Effector memory CD8-positive, alpha-beta T cell (primary cell): ENCODE data around the gene STRBP.
"Not testable (repeated sequence)": the region's sequence is repeated elsewhere in the genome, so short reads cannot be mapped to it uniquely, and the experiment has no call there.

Experiments
- ATAC-seq: fragments of 150-1000 bp; cut with Tn5 transposase; replicated peaks from 2 replicates; pipeline ENCODE4 v1.10.0; 2021; ENCODE audit warnings: mild to moderate bottlenecking, moderate library complexity
- DNase-seq, 3 experiments: peaks; one replicate each; pipeline ENCODE4 v3.0.0; 2021
- H3K27ac Mint-ChIP-seq, 2 donors: one replicate each; pipeline ENCODE4 v1.8.0; 2022; ENCODE audit warnings: mild to moderate bottlenecking in 2 of 2, mixed read lengths in 2 of 2, moderate library complexity in 2 of 2
- H3K27me3 Mint-ChIP-seq, 2 donors: one replicate each; pipeline ENCODE4 v1.8.0; 2022; ENCODE audit warnings: mixed read lengths in 2 of 2
- H3K36me3 Mint-ChIP-seq: one replicate; pipeline ENCODE4 v1.8.0; 2022; ENCODE audit warnings: mild to moderate bottlenecking, moderate library complexity, mixed read lengths; ENCODE audit not compliant: insufficient read depth
- H3K4me1 Mint-ChIP-seq, 2 donors: one replicate each; pipeline ENCODE4 v1.8.0; 2022; ENCODE audit warnings: low read depth in 2 of 2, mixed read lengths in 2 of 2
- H3K4me3 Mint-ChIP-seq, 2 donors: one replicate each; pipeline ENCODE4 v1.8.0; 2022; ENCODE audit warnings: mild to moderate bottlenecking in 2 of 2, mixed read lengths in 2 of 2, moderate library complexity in 2 of 2
- H3K9me3 Mint-ChIP-seq, 2 donors: one replicate each; pipeline ENCODE4 v1.8.0; 2022; ENCODE audit warnings: mixed read lengths in 2 of 2

The STRBP gene

DNA sequence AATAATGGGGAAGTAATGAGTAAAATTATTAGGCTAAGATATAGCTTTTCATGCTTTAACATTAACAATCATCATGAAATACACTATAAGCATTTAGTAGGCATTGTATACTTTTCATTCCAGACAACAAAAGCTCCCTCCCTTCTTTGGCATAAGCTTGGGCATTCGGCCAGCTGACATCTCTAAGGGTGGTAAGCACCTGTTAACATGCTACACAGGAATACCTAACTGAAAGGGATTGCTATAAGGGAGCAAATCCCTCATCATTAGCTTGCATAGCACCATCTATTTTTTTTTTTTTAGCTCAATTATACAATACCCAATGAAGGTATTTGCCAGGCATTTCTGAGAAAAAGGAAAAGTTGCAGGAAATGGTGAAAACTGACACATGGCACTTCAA is 16.6 kb downstream of the STRBP start:
- no peaks in the 10 kb centered on the region for H3K27me3 Mint-ChIP-seq
- DNase-seq (no peak), ATAC-seq (no peak)
- no peak overlapping the region for H3K27ac Mint-ChIP-seq
- peaks cover 4% of the 10 kb centered on the region in 2 donors for H3K4me1 Mint-ChIP-seq
- H3K36me3 Mint-ChIP-seq: no peaks in the 10 kb centered on the region
- H3K4me3 Mint-ChIP-seq: no peak overlapping the region
- no peaks in the 10 kb centered on the region for H3K9me3 Mint-ChIP-seq

DNA sequence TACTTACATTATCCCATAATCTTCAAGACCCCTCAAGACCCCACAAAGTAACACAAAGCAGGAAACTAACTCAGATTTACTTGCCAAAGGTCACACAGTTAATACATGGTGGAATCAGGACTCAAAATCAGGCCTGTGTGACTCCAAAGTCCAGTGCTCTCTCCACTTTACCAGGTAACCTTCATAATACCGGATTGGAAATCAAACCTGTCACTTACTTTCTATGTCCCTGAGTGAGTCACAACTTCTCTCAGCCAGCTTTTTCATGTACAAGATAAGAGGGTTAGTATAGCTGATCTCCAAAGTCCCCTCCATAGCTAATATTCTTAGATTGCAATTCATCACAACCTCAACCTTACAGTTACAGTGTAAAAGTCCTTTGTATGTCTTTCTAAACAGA is 17.1 kb downstream of the STRBP start:
- peaks cover 4% of the 10 kb centered on the region in 2 donors for H3K4me1 Mint-ChIP-seq
- H3K4me3 Mint-ChIP-seq: no peak overlapping the region
- no peaks in the 10 kb centered on the region for H3K27me3 Mint-ChIP-seq
- ATAC-seq (no peak), DNase-seq (no peak)
- no peaks in the 10 kb centered on the region for H3K9me3 Mint-ChIP-seq
- H3K36me3 Mint-ChIP-seq: no peaks in the 10 kb centered on the region
- no peak overlapping the region for H3K27ac Mint-ChIP-seq

DNA sequence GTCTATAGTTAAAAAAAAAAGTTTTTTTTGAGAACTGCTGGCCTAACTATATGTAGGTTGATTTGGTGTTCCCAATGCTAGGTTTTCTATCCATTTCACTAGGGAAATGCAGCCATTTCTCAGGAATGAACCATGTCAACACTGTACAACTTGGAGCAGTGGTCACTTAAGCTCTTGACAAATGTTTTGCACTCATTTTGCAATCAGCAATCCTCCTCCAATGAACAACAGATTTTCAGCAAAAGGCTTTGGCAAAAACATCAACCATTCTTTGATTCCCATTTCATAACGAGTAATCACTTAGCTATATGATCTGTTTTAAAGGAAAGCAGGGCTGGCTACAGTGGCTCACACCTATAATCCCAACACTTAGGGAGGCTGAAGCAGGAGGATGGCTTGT is 17.9 kb downstream of the STRBP start:
- DNase-seq (no peak), ATAC-seq (no peak)
- peaks cover under 1% of the 10 kb centered on the region for H3K36me3 Mint-ChIP-seq
- peaks cover 4 to 7% of the 10 kb centered on the region in 2 donors for H3K4me1 Mint-ChIP-seq
- H3K27ac Mint-ChIP-seq: no peak overlapping the region
- no peaks in the 10 kb centered on the region for H3K9me3 Mint-ChIP-seq
- H3K27me3 Mint-ChIP-seq: no peaks in the 10 kb centered on the region
- H3K4me3 Mint-ChIP-seq: no peak overlapping the region

DNA sequence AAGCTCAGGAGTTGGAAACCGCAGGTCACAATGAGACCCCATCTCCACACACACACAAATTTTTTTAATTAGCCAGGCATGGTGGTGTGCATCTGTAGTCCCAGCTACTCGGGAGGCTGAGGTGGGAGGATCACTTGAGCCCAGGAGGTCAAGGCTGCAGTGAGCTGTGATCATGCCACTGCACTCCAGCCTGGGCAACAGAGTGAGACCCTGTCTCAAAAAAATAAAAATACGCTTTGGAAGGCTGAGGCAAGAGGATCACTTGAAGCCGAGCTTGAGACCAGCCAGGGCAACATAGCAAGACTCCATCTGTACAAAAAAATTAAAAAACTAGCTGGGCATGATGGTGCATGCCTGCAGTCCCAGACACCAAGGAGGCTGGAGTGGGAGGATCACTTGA is 19.2 kb downstream of the STRBP start:
- not testable (repeated sequence) for ATAC-seq, H3K36me3 Mint-ChIP-seq, H3K27ac Mint-ChIP-seq, DNase-seq, H3K9me3 Mint-ChIP-seq, H3K27me3 Mint-ChIP-seq, H3K4me1 Mint-ChIP-seq, H3K4me3 Mint-ChIP-seq

DNA sequence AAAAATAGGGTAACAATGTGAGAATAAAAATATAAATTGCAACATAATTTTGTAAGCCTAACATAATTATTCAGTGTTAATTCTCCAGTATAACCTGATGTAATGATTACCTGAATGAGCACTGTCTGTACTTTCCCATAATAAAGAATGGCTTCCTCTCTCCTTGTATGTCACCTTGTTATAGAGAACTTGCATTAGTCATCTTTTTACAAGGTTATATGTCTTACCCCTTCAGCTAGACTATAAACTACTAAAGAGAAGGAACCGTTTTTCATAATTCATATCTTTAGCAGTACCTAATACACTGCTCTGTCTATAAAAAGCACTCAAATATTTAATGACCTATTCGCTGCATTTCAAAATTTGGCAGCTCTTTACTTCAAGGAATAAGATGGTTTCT is 19.8 kb downstream of the STRBP start:
- Mint-ChIP-seq H3K4me1 (peaks cover 3 to 7% of the 10 kb centered on the region in 2 donors), H3K27ac (no peak overlapping the region), H3K9me3 (no peaks in the 10 kb centered on the region), H3K36me3 (peaks cover 2% of the 10 kb centered on the region), H3K27me3 (no peaks in the 10 kb centered on the region), H3K4me3 (no peak overlapping the region)
- no peak for ATAC-seq
- DNase-seq: no peak

DNA sequence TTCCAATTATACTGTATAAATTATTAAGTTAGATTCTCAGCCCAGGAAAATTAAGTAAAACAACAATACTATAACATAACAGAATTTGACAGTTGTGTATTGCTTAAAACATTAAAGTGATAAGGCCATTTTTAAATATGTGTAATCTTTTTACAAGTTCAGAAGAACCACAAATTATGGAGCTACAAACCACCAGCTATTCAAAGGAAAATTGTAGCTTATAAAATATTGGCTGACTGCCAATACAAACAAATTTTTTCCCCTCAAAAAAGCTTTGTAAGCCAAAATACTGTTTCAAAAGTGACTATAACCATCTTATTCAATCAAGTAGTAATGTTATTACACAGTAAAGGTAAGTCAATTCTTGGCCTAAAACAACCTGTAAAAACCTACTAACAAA is 21.9 kb downstream of the STRBP start:
- Mint-ChIP-seq H3K27ac (no peak overlapping the region), H3K27me3 (no peaks in the 10 kb centered on the region), H3K36me3 (peaks cover 2% of the 10 kb centered on the region), H3K4me1 (peaks cover 0 to 6% of the 10 kb centered on the region in 2 donors), H3K9me3 (no peaks in the 10 kb centered on the region), H3K4me3 (no peak overlapping the region)
- ATAC-seq: no peak
- no peak for DNase-seq

DNA sequence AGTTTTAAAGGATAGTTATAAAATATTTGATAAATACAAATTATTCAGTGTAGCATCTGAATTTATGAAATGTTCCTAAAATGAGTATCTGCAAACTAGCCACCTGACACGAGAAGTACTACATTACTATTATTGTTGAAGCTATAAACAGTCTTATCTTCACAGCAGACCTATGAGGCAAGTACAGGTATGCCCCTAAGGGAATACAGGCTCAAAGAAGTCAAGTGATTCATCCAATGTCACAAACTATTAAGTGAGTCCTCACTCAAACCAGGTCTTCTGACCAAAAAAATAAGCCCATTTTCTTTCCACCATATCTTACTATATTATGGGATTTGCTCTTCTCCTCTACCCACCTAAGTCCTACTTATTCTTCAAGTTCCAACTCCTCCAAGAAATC is 28.7 kb downstream of the STRBP start:
- no peaks in the 10 kb centered on the region for H3K27me3 Mint-ChIP-seq
- H3K27ac Mint-ChIP-seq: no peak overlapping the region
- no peak overlapping the region for H3K4me3 Mint-ChIP-seq
- H3K4me1 Mint-ChIP-seq: no peaks in the 10 kb centered on the region
- ATAC-seq (no peak), DNase-seq (no peak)
- H3K36me3 Mint-ChIP-seq: peaks cover 3% of the 10 kb centered on the region
- H3K9me3 Mint-ChIP-seq: no peaks in the 10 kb centered on the region

DNA sequence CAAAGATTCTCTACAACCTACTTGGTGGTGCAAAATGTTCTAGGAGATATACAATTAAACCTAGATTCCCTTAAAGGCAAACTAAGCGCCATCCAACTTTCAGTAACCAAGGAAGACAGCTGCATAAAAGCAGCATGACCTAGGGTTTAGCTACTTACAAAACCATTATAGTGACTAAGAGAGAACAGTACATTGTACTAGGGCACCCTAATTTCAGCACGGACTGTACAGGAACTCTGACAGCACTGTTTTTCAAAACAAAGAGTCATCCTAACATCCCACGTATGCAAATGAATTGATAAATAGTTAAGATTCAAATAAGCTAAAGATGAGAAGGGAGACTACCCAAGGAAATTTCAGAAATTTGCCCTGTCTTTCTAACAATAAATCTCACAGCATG is 30.0 kb downstream of the STRBP start:
- DNase-seq (no peak), ATAC-seq (no peak)
- H3K27ac Mint-ChIP-seq: no peak overlapping the region
- H3K4me1 Mint-ChIP-seq: no peaks in the 10 kb centered on the region
- no peak overlapping the region for H3K4me3 Mint-ChIP-seq
- H3K9me3 Mint-ChIP-seq: no peaks in the 10 kb centered on the region
- H3K27me3 Mint-ChIP-seq: no peaks in the 10 kb centered on the region
- H3K36me3 Mint-ChIP-seq: peaks cover 3% of the 10 kb centered on the region

DNA sequence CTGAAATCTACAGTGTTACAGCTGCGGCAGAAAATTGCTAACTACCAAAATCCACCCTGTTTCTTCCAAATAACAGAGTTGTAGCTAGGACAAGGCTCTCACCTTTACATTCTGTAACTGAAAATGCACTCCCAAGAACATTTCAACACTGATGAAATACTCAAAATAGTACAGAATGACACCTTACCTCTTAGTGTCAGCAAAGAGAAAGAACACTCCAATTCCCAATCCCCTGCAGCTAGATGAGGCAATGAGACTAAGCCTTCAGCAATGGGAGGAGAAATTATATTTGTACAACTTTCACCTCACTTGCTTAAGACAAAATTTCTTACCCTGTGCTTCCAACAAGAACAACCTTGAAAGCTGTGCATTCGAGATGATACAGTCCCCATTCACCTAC is 31.2 kb downstream of the STRBP start:
- Mint-ChIP-seq H3K27ac (no peak overlapping the region), H3K4me1 (no peaks in the 10 kb centered on the region), H3K4me3 (no peak overlapping the region), H3K9me3 (no peaks in the 10 kb centered on the region), H3K36me3 (peaks cover 7% of the 10 kb centered on the region), H3K27me3 (no peaks in the 10 kb centered on the region)
- DNase-seq (no peak), ATAC-seq (no peak)

DNA sequence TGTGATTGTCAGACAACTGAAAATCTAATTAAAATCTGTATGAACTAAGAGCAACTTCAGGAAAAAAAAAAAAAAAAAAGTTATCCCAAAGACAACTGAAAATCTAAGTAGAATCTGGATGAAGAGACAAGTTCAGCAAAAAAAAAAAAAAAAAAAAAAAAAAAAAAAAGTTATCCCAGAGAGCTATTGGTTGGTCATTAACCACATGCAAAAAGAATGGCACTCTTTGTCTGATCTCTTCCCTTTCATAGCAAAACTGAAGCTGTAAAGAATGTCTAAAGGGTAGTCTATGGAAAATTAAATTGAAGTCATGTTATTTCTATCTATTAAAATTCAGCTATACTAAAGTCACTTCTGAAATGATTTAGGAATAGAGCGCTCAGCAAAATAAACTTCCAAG is 32.9 kb downstream of the STRBP start:
- Mint-ChIP-seq H3K36me3 (peaks cover 7% of the 10 kb centered on the region), H3K4me3 (no peak overlapping the region), H3K27me3 (no peaks in the 10 kb centered on the region), H3K27ac (no peak overlapping the region), H3K9me3 (no peaks in the 10 kb centered on the region), H3K4me1 (no peaks in the 10 kb centered on the region)
- DNase-seq (no peak), ATAC-seq (no peak)

DNA sequence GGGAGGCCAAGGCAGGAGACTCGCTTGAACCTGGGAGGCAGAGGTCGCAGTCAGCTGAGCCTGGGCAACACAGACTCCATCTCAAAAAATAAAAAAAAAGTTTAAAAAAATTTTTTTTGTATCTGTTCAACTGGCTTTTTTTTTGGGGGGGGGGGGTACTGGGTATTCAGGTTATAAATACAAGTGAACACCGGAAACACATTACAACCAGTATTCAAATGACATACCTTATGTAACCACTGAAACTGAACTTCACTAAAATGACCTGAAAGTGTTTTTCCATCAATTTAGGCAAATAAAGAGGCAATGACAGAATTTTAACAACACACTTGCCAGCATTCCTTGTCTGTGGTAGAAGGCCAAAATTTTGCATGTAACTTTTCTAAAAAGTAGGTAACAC is 33.5 kb downstream of the STRBP start:
- ATAC-seq: no peak
- Mint-ChIP-seq H3K36me3 (peaks cover 7% of the 10 kb centered on the region), H3K27ac (no peak overlapping the region), H3K27me3 (no peaks in the 10 kb centered on the region), H3K4me1 (no peaks in the 10 kb centered on the region), H3K4me3 (no peak overlapping the region), H3K9me3 (no peaks in the 10 kb centered on the region)
- DNase-seq: no peak

DNA sequence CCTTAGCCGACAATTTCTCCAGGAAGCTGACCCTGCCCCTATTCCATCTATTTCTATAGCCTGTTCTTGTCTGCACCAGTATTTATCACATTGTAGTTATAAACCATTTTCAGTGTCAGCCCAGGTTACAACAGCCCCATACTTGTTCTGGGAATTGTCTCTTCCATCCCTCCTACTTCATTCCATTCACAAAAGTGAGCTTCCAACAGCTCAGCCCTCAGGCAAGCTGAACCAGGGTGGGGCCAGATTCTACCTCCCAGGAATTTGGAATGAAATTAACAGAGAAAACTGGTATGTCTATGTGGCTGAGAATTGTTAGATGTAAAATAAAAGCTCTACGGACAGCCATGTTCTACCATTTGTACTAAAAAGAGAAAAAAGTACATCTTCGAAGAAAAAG is 36.1 kb downstream of the STRBP start:
- H3K27me3 Mint-ChIP-seq: no peaks in the 10 kb centered on the region
- H3K27ac Mint-ChIP-seq: no peak overlapping the region
- H3K36me3 Mint-ChIP-seq: peaks cover 4% of the 10 kb centered on the region
- no peak overlapping the region for H3K4me3 Mint-ChIP-seq
- DNase-seq (no peak), ATAC-seq (no peak)
- H3K4me1 Mint-ChIP-seq: no peaks in the 10 kb centered on the region
- H3K9me3 Mint-ChIP-seq: no peaks in the 10 kb centered on the region

DNA sequence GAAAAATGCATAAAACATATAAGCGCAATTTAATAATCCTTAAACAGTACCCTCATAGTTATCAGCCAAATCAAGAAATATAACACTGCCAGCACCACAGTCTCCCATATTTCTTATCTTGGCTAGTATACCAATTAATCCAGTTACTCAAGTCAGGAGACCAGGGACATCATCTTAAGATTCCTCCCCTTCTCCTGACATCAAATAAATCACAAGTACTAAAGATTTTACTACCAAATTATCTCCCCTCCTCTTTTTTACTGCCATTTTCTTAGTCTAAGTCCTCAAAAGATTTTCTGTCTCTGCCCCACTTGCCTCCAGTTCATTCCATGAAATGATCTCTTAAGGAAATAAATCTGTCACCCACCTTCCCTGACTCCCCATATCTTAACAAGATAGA is 37.0 kb downstream of the STRBP start:
- Mint-ChIP-seq H3K36me3 (peaks cover 4% of the 10 kb centered on the region), H3K9me3 (no peaks in the 10 kb centered on the region), H3K4me1 (no peaks in the 10 kb centered on the region), H3K27me3 (no peaks in the 10 kb centered on the region), H3K27ac (no peak overlapping the region), H3K4me3 (no peak overlapping the region)
- DNase-seq: no peak
- ATAC-seq: no peak

DNA sequence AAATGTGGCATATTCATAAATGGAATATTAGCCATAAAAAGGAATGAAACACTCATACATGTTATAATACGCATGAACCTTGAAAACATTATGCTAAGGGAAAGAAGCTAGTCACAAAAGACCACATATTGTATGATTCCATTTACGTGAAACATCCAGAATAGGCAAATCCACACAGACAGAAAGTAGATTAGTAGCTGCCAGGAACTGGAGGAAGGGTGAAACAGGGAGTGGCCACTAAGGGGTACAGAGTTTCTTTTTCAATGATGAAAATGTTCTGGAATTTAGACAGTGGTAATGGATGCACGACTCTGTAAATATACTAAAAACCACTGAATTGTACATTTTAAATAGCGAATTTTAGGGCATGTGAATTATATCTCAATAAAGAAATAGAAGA is 39.4 kb downstream of the STRBP start:
- peaks cover 12 to 13% of the 10 kb centered on the region in 2 donors for H3K4me1 Mint-ChIP-seq

DNA sequence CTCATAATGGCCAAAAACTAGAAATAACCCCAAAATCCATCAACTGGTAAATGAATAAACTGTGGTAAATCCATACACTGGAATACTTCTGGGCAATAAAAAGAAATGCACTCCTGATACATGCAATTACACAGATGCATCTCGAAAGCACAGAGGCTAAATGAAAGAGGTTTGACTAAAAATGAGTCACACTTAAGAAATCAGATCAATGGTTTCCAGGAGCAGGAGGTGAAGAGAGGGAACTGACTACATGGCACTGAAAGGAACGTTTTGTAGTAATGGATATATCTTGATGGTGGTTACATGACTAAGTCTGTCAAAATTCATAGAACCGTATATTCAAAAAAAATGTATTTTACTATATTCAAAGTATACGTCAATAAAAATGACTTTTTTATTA is 42.4 kb downstream of the STRBP start:
- H3K4me1 Mint-ChIP-seq: peaks cover 12 to 13% of the 10 kb centered on the region in 2 donors
- H3K9me3 Mint-ChIP-seq: no peaks in the 10 kb centered on the region
- H3K36me3 Mint-ChIP-seq: no peaks in the 10 kb centered on the region
- H3K4me3 Mint-ChIP-seq: no peak overlapping the region
- ATAC-seq (no peak), DNase-seq (no peak)
- H3K27me3 Mint-ChIP-seq: no peaks in the 10 kb centered on the region
- peak overlapping the region in 1 of 2 donors; percentile 21 for H3K27ac Mint-ChIP-seq

More for the DNA sequence above, 39.4 kb downstream of the STRBP start:
- ATAC-seq: no peak
- peaks cover 4% of the 10 kb centered on the region for H3K36me3 Mint-ChIP-seq
- no peak overlapping the region for H3K4me3 Mint-ChIP-seq
- no peaks in the 10 kb centered on the region for H3K9me3 Mint-ChIP-seq
- no peaks in the 10 kb centered on the region for H3K27me3 Mint-ChIP-seq
- DNase-seq: no peak
- H3K27ac Mint-ChIP-seq: no peak overlapping the region
